HG02571 (cell line): ENCODE data around the gene HOXA6.
A peak's percentile ranks its signal among the peaks of the same experiment; 100 is the strongest.

Source experiments
- ATAC-seq: cut with Tn5 transposase; IDR thresholded peaks from one replicate; pipeline ENCODE4 v1.9.1; 2021; ENCODE audit warnings: mild to moderate bottlenecking, moderate library complexity; ENCODE audit not compliant: unreplicated experiment

HOXA6 gene

DNA sequence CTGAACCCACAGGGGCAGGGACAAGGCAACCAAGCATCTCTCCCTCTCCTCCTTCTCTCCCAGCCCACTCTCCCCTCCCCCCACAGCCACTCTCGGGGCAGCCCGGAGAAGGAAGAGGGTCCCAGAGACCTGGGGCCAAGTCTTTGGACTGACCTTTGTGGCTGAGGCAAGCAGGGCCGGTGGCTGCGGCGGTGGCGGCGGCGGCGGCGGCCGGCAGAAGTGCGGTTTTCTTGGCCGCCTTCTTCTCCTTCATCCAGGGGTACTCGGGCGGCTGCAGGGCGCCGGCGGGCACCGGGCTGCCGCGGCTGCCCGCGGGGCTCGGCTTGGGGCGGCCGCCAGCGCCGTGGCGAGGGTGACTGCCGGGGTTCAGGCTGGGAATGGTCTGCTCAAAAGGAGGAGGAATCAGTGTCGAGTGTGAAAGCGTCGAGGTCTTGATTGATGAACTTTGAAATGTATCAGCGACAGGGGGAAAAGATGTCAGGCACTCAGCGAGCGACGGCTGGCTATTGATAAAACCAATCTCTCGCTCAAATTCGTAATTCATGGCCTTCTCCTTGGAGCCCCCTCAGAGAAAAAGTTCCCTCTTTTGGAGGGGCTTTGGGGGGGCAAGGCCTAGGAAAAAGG, 45.5 kb downstream of the HOXA6 start:
- ATAC-seq, result no peak

DNA sequence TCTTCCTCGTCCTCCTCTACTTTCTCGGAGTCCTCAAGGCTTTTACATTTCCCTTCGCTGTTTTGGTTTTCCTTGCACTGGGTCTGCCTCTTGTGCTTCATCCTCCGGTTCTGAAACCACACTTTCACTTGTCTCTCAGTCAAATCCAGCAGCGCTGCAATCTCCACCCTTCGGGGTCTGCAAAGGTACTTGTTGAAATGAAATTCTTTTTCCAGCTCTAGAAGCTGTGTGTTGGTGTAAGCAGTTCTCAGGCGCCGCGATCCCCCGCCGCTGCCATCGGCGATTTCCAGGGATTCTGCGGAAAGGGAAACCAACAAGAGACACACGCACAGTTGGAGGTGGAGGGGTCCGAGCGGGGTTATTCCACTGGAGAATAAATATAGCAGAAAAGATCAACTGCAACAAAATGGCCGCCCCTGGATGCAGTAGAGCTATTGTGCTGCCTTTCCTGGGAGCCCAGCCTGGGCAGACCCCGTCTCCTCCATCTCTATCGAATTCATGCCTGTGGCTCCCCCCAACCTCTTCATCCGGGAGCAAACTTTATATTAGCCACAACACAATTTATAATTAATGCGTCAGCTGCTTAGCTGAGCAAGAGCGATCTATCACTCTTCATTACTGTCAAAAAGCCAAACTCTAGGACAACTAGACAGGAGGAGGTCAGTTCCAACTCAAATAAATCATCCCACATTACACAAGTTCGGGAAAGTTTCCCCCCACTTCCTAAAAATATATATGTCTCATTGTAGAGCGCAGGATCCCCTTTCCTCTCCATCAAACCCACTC, 46.2 kb downstream of the HOXA6 start:
- no peak for ATAC-seq

GRCh38 chr7:27100694-27101170, 46.8 kb downstream of the HOXA6 start:
- ATAC-seq, result no peak

DNA sequence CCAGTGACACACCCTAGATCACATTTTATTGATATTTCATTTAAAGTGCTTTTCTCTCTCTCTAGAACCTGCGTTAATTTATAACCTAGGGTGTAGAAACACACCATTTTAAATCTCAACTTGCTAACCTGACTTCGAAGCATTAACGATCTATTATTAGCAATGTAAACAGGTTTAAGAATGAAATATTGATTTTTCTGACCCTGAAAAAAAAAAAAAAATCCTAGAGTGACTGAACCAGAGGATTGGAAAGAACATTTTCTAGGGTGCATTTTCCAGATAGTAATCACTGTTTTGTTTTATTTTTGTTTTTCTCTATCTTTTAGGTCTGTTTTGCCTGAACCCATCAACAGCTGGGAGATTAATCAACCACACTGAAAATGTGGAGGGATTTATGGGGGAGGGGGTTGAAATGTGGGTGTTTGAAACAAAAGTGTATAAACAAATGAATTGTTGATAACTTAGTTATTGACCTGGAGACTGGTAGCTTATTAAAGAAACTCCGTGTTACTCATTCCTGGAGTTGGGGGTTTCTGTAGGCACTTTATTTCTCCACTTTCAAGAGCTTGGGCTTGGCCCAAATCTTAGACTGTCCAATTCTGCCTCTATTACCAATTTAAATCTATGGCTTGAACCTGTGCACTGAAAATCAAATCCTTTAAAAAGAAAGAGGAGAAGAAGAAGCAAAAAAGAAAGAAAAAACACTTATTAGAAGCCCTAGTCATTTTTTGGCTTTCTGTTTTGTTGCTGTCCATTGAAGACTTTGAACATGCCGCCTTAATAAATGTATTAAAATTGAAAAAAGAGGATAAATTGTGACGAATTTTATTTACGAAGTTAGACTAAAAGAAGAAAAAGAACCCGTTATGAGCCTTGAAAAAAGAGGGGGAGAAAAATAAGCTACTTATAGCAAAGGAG, 47.9 kb downstream of the HOXA6 start:
- no peak for ATAC-seq

GRCh38 chr7:27098578-27099451, 48.8 kb downstream of the HOXA6 start:
- ATAC-seq, result no peak

DNA sequence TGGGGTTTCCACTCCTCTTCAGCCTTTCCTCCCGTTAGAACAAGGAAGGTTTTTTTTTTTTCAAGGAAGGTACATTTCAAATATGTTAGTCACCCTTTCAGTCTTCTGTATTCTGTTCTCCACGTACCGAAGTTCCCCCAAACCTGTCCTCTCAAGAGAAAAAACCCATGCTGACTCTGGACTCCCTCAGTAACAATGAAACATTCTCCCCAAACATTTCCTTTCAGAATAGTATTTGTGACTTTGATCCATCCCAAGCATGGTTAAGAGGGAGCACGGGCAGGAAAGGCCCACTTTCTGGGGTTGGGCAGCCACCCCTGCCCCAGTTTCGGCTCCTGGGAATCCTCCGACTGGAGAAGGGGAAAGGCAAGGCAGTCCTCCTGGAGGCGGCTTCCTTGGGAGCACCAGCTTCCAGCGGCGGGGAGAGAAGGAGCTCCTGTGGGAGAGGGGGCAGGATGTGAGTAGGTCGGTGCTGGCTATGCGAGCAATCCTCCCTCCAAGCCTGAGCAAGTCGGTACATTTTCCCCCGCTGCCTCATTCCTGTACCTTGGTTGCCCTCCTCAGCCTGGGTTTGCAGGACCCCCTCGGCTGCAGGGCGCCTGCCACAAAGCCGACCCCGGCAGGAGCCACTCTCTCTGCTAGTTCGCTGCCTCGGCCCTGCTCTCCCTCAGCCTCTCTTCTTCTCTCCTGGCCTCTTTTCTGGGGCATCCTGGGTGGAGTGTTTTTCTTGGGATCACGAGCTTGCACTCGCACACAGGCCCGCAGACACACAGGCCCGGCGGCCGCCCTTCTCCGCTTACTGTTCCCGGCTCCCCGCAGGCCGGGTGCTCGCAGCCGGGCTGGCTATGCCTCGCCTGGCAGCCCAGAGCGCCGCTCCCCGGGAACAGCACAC, 49.6 kb downstream of the HOXA6 start:
- ATAC-seq, result no peak

DNA sequence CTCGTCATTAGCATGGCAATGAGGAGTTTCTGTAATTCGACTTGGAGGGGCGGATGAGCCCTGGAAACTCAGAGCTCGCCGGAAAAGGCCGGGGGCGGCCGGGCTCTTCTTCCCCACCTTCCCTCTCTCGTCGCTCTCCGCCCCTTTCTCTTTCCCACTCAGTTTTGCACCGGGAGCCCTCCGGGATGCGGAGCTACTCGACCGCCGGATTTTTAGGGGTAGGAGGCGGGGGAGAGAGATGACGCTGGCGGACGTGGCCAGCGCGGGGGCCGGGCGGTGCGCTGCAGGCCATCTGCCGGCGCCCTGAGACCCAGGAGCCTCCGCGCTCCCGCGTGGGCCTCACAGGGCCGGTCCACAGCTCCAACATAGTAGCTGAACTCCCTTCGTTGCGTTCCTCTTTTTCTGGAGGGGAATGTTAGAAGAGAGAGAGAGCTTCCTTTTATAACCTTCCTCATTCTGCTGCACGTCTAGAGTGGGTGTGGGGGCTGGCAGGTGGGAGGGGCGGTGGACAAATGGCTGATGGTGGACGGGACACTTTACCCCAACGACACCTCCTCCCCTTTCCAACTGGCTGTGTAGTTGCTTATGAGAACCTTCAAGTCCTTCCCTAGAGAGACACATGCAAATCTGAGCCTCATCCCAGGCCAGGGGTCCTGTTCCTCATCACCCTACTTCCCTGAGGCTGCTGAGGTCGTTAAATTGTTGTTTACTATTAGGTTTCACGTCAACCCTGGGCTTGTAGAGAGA, 50.6 kb downstream of the HOXA6 start:
- no peak for ATAC-seq

DNA sequence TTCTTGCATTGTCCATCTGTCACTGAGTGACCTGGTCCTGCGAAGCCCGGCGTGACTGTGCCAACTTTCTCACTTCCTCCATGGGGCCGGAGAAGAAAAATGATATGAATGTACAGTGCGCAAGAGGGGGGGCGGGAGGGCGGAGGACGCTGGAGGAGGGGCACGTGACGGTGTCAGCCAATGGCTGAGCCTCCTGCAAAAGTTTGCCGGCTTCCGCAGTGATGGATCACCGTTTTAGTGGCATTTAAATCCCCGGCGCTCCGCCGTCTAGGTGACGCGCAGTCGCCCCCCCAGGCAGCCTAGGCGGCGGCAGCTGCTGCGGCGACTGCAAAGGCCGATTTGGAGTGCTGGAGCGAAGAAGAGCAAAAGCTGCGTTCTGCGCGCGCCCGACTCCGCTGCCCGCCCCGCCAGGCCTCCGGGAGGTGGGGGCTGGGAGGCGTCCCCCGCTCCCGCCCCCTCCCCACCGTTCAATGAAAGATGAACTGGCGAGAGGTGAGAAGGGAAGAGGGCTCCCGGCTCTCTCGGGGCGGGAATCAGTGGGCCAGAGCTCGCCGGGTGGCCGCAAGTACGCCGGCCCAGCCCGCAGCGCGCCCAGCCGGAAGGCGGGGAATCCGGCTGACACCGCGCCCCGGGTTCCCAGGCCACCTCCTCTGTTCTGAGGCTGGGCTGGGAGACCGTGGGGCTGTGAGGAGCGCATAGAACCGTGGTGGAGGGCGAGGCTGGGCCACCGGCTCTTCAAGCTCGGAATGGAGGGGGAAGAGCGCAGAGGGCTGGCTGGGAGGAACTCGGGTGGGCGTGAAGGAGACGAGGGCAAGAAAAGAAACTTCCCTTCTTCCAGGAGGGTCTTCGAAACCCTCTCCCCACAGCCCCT, 51.4 kb downstream of the HOXA6 start, which contains the start of gene HOXA1:
HOXA1 (minus strand) TSS at position 104 of the 871 bp plus-strand sequence; CDS start at position 16, 88 bp downstream.
- peak; percentile 78 for ATAC-seq
